SK-N-SH treated with all-trans-retinoic acid at 6 μM for 48 hours (cell line): ENCODE measurements around the gene BICRAL.

ENCODE experiments used
- ATAC-seq: fragments of 200-7000 bp; cut with Tn5 transposase; 3 replicates; pipeline ENCODE4 v1.9.1; 2020; ENCODE audit warnings: mild to moderate bottlenecking, moderate library complexity
- ARNTL ChIP-seq: fragments of 450-650 bp; formaldehyde crosslinking; IDR thresholded peaks from 2 replicates; pipeline ENCODE4 v1.5.0; 2020; ENCODE audit warnings: low read depth, mild to moderate bottlenecking, moderate library complexity, borderline replicate concordance
- CSDC2 ChIP-seq: fragments of 250-450 bp; sonication (Bioruptor Pico); IDR thresholded peaks from 2 replicates; pipeline ENCODE4 v1.5.0; 2020; ENCODE audit warnings: mild to moderate bottlenecking, moderate library complexity
- ESRRG ChIP-seq: fragments of 250-450 bp; sonication (Bioruptor Pico); IDR thresholded peaks from 2 replicates; pipeline ENCODE4 v1.6.1; 2021; ENCODE audit warnings: mild to moderate bottlenecking
- GLIS3 ChIP-seq: fragments of 250-450 bp; sonication (Bioruptor Pico); IDR thresholded peaks from 2 replicates; pipeline ENCODE4 v1.5.0; 2020; ENCODE audit warnings: mild to moderate bottlenecking, moderate library complexity
- ISL1 ChIP-seq: fragments of 250-450 bp; sonication (Bioruptor Pico); IDR thresholded peaks from 2 replicates; pipeline ENCODE4 v2.1.2; 2022; ENCODE audit warnings: mild to moderate bottlenecking, moderate library complexity
- OSR1 ChIP-seq: fragments of 250-450 bp; sonication (Bioruptor Pico); IDR thresholded peaks from 2 replicates; pipeline ENCODE4 v1.8.0; 2022; ENCODE audit warnings: moderate library complexity, mild to moderate bottlenecking, inconsistent platforms
- PATZ1 ChIP-seq: fragments of 250-450 bp; sonication (Bioruptor Pico); IDR thresholded peaks from 2 replicates; pipeline ENCODE4 v1.8.0; 2020; ENCODE audit warnings: mild to moderate bottlenecking, moderate library complexity, borderline replicate concordance
- PPARA ChIP-seq: fragments of 250-450 bp; sonication (Bioruptor Pico); IDR thresholded peaks from 2 replicates; pipeline ENCODE4 v1.5.0; 2020; ENCODE audit warnings: mild to moderate bottlenecking, borderline replicate concordance
- SNAI2 ChIP-seq: fragments of 250-450 bp; sonication (Bioruptor Pico); IDR thresholded peaks from 2 replicates; pipeline ENCODE4 v1.5.0; 2020; ENCODE audit warnings: mild to moderate bottlenecking, moderate library complexity
- TCF4 ChIP-seq: fragments of 250-450 bp; sonication (Bioruptor Pico); IDR thresholded peaks from 2 replicates; pipeline ENCODE4 v1.8.0; 2021; ENCODE audit warnings: mild to moderate bottlenecking, moderate library complexity, borderline replicate concordance
- TOX ChIP-seq: fragments of 250-450 bp; sonication (Bioruptor Pico); IDR thresholded peaks from 2 replicates; pipeline ENCODE4 v1.8.0; 2021; ENCODE audit warnings: mild to moderate bottlenecking, moderate library complexity, borderline replicate concordance
- ZC3H10 ChIP-seq: fragments of 250-450 bp; sonication (Bioruptor Pico); IDR thresholded peaks from 2 replicates; pipeline ENCODE4 v1.5.1; 2021; ENCODE audit warnings: mild to moderate bottlenecking, moderate library complexity
- ZFP3 ChIP-seq: fragments of 250-450 bp; sonication (Bioruptor Pico); IDR thresholded peaks from 2 replicates; pipeline ENCODE4 v1.5.0; 2020; ENCODE audit warnings: mild to moderate bottlenecking, moderate library complexity
- ZFP30 ChIP-seq: fragments of 450-650 bp; formaldehyde crosslinking; IDR thresholded peaks from 2 replicates; pipeline ENCODE4 v1.5.0; 2022; ENCODE audit warnings: mild to moderate bottlenecking, moderate library complexity
- ZNF565 ChIP-seq: fragments of 450-650 bp; formaldehyde crosslinking; conservative IDR thresholded peaks from 2 replicates; pipeline ENCODE4 v1.5.0; 2020; ENCODE audit warnings: low read depth, mild to moderate bottlenecking, moderate library complexity
- ZNF70 ChIP-seq: fragments of 450-650 bp; formaldehyde crosslinking; IDR thresholded peaks from 2 replicates; pipeline ENCODE4 v1.5.0; 2020; ENCODE audit warnings: mild to moderate bottlenecking, moderate library complexity
- ZNF8 ChIP-seq: fragments of 450-650 bp; formaldehyde crosslinking; IDR thresholded peaks from 2 replicates; pipeline ENCODE4 v1.5.0; 2020; ENCODE audit warnings: mild to moderate bottlenecking, moderate library complexity
- TF ChIP-seq, protein P1 (sequence below): fragments of 250-450 bp; sonication (Bioruptor Pico); IDR thresholded peaks from 2 replicates; pipeline ENCODE4 v1.5.0; 2020; ENCODE audit warnings: mild to moderate bottlenecking, moderate library complexity
- TF ChIP-seq, protein P2 (sequence below): fragments of 250-450 bp; sonication (Bioruptor Pico); IDR thresholded peaks from 2 replicates; pipeline ENCODE4 v1.8.0; 2021; ENCODE audit warnings: low read depth, mild to moderate bottlenecking, moderate library complexity, borderline replicate concordance

Gene BICRAL

DNA sequence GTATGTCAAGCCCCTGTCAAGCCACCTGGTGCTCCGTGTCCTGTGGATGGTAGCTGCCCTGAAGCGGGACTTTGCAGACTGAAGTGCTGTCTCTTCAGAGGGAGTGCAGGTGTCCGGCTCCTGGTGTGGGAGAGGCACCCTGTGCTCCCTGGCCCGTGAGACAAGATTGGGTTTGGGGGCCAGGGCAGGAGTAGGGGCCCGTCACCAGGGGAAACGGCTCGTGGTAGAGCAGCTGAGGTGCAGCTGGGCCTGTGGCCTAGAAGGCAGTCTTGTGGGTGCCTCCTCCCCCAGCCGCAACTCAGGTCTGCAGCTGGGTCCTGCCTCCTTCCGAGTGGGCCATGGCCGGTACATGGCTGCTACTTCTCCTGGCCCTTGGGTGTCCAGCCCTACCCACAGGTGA is 133.9 kb downstream of the BICRAL start, which contains the start of gene PTCRA:
Gene PTCRA, plus strand, starts transcription at position 322 of the 400 bp plus-strand sequence. Its CDS starts 17 bp downstream, at position 339.
- ATAC-seq, result no peak
- TF ChIP-seq ISL1 (CRISPR knock-in tag) (no peak), GLIS3 (CRISPR knock-in tag) (no peak), TOX (CRISPR knock-in tag) (no peak), ZFP3 (CRISPR knock-in tag) (no peak), ZFP30 (CRISPR knock-in tag) (no peak), PPARA (CRISPR knock-in tag) (no peak), ZC3H10 (no peak), ESRRG (no peak), TCF4 (CRISPR knock-in tag) (no peak), ZNF8 (CRISPR knock-in tag) (no peak), OSR1 (CRISPR knock-in tag) (no peak), ARNTL (CRISPR knock-in tag) (no peak), ZNF565 (CRISPR knock-in tag) (no peak), CSDC2 (CRISPR knock-in tag) (no peak), ZNF70 (CRISPR knock-in tag) (no peak), SNAI2 (no peak), PATZ1 (CRISPR knock-in tag) (no peak)
- TF ChIP-seq, protein P1, sequence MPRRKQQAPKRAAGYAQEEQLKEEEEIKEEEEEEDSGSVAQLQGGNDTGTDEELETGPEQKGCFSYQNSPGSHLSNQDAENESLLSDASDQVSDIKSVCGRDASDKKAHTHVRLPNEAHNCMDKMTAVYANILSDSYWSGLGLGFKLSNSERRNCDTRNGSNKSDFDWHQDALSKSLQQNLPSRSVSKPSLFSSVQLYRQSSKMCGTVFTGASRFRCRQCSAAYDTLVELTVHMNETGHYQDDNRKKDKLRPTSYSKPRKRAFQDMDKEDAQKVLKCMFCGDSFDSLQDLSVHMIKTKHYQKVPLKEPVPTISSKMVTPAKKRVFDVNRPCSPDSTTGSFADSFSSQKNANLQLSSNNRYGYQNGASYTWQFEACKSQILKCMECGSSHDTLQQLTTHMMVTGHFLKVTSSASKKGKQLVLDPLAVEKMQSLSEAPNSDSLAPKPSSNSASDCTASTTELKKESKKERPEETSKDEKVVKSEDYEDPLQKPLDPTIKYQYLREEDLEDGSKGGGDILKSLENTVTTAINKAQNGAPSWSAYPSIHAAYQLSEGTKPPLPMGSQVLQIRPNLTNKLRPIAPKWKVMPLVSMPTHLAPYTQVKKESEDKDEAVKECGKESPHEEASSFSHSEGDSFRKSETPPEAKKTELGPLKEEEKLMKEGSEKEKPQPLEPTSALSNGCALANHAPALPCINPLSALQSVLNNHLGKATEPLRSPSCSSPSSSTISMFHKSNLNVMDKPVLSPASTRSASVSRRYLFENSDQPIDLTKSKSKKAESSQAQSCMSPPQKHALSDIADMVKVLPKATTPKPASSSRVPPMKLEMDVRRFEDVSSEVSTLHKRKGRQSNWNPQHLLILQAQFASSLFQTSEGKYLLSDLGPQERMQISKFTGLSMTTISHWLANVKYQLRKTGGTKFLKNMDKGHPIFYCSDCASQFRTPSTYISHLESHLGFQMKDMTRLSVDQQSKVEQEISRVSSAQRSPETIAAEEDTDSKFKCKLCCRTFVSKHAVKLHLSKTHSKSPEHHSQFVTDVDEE (CRISPR knock-in tag), result no peak
- TF ChIP-seq, protein P2, sequence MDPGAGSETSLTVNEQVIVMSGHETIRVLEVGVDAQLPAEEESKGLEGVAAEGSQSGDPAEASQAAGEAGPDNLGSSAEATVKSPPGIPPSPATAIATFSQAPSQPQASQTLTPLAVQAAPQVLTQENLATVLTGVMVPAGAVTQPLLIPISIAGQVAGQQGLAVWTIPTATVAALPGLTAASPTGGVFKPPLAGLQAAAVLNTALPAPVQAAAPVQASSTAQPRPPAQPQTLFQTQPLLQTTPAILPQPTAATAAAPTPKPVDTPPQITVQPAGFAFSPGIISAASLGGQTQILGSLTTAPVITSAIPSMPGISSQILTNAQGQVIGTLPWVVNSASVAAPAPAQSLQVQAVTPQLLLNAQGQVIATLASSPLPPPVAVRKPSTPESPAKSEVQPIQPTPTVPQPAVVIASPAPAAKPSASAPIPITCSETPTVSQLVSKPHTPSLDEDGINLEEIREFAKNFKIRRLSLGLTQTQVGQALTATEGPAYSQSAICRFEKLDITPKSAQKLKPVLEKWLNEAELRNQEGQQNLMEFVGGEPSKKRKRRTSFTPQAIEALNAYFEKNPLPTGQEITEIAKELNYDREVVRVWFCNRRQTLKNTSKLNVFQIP, result no peak

DNA sequence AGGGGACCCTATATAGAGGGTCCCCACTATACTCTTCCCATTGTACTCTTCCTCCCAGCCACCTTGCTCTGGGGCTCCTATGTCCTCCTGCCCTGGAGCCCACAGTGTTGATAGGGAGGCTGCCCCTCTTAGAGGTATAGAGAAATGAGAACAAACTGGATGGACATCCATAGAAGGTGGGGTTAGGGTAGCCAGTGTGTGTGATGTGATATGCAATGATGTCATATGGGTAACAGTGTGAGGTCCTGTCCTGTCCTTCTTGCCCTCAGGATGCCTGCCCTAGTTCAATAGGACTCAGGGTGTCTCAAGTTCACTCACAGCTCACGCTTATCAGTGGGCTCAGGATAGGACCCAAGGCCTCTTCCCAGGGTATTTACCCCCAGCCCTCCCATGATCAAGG is 134.4 kb downstream of the BICRAL start:
- no peak for ATAC-seq
- TF ChIP-seq PATZ1 (CRISPR knock-in tag) (no peak), ZFP30 (CRISPR knock-in tag) (no peak), ZFP3 (CRISPR knock-in tag) (no peak), ESRRG (no peak)
- TF ChIP-seq, protein P2, result no peak
